ENCODE results near the gene RGS18.

GRCh38 chr1:192158181-192158580 is at the start of gene RGS18:
- TF ChIP-seq CTCF (conservative IDR thresholded peaks at IDR 0.05; ENCODE audit: low read length) (no peak), EZH2phosphoT487 (IDR thresholded peaks at IDR 0.05; ENCODE audit: borderline replicate concordance, low read depth, low read length) (no peak)
